Measurements from ENCODE around the gene KYNU.
"Not testable (repeated sequence)": the region's sequence is repeated elsewhere in the genome, so short reads cannot be mapped to it uniquely, and the experiment has no call there.

KYNU gene

DNA sequence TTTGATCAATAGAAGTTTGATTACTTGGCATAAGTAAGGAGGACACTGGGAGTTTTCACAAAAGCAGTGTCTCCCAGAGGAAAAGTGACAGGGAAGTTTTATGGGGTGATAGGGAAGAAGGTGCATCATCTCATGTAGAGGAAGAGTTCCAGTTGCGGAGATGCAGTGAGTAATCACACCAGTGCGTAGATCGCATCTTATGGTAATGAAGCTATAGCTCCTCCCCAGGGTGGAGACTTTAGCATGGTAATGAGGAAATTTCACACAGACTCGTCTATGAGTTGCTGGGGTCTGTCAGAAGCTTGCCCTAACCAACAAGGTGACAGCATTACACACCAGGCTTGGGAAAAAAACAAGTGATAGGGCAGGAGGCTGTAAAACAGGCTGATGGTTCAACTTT lies 49.0 kb downstream of the KYNU start:
- DNase-seq: no peak

DNA sequence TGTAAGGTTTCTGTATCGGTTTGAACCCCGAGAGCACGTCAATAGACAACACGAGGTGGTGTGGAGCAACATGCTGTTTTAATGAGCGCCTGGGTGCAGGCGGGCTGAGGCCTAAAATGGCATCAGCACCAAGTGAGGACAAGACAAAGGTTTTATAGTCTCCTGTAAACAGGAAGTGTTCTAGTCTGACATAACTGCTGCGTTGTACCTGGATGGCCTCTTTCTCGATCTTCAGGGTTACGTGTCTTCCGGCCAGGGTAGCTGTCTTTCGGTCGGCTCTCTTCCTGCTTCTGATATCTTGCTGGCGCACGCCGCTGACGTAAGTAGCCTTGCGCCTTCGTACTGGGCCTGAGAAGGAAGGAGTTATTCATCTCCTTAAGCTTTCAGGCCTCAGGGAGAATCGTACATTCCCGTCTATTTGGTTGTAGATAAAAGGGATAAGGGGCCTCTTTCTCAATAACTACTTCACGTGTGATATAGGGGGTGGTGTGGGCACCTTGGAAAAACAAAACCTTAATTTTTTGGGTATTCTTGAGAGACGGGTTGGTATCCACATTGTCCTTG lies 53.5 kb downstream of the KYNU start:
- no peak for DNase-seq

- no peak for DNase-seq
Observed at GRCh38 chr2:142933916-142934315, 56.5 kb downstream of the KYNU start.

DNA sequence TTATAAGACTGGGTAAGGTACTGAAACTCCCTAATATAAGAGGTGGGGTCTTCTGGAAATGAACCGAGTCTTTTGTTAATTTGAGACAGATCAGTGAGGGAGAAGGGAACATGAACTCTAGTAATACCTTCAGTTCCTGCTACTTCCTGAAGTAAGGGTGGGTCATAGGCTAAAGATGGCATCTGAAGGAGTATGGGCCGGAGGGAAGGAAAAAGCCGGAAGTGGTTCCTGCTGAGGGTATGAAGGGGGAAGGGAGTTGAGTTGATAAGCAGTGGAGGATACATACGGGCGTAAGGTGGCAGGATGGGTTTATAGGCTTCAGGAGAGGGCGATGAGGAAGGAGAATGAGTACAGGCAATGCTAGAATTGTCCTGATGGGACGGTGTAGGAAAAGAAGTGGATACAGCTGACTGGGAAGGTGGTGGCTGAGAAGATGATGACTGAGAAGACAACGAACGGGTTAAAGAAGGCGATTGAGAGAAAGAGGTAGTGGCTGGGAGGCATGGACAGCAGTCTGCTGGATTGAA lies 58.2 kb downstream of the KYNU start:
- no peak for DNase-seq

- DNase-seq: no peak
Observed at GRCh38 chr2:142936629-142937028, 59.2 kb downstream of the KYNU start.

DNA sequence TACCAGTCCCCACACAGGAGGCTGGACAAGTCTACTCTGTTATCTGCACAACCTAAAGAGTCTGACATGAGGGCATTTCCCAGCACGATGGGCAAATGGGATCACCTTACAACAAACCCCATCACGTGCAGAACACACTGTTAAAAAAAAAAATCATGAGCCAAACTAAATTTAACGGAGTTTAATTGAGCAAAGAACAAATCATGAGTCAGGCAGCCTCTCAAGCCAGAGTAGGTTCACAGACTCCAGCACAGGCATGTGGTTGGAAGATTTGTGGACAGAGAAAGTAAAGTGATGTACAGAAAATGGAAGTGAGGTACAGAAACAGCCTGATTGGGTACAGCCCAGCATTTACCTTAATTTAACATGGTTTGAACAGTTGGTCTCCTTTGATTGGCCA lies 59.9 kb downstream of the KYNU start:
- DNase-seq: no peak

- no peak for DNase-seq
Observed at GRCh38 chr2:142938240-142938639, 60.8 kb downstream of the KYNU start.

GRCh38 chr2:142940606-142941223 lies 63.3 kb downstream of the KYNU start:
- no peak for DNase-seq

- no peak for DNase-seq
Observed at GRCh38 chr2:142942690-142943089, 65.2 kb downstream of the KYNU start.

- DNase-seq: no peak
Observed at GRCh38 chr2:142944264-142944663, 66.8 kb downstream of the KYNU start.

DNA sequence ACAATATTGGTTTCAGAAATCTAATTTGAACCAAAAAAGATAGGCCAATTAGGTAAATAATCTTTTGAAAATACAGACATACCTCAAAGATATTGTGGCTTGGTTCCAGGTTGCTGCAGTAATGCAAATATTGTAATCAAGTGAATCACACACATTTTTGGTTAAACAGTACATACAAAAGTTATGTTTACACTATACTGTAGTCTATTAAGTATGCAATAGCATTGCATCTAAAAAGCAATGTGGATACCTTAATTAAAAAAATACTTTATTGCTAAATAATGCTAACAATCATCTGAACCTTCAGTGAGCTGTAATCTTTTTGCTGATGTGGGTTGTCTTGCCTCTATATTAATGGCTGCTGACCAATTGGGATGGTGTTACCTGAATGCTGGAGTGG lies 67.3 kb downstream of the KYNU start:
- no peak for DNase-seq

DNA sequence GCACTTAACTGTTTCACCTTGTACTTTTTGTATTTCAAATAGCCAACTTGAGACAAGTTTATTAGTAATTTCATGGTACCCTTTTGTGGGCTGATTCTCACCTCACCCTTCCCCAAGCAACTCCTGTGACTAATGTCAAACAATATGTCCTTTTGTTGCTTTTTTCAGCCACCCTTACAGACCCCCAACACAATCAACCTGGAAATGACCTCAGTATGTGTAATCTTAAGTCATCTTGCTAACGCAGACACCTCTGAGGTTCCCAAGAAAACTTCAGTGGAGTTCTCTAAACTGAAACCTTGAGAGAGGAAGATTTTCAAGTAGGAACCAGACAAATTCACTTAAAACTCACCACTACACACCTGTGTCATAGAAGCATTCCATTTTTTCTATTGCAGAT lies 69.5 kb downstream of the KYNU start:
- no peak for DNase-seq

DNA sequence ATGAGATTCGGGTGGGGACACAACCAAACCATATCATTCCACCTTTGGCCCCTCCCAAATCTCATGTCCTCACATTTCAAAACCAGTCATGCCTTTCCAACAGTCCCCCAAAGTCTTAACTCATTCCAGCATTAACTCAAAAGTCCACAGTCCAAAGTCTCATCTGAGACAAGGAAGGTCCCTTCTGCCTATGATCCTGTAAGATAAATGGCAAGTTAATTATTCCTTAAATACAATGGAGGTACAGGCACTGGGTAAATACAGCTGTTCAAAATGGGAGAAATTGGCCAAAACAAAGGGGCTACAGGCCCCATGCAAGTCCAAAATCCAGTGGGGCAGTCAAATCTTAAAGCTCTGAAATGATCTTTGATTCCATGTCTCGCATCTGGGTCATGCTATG lies 71.3 kb downstream of the KYNU start:
- DNase-seq: not testable (repeated sequence)

DNA sequence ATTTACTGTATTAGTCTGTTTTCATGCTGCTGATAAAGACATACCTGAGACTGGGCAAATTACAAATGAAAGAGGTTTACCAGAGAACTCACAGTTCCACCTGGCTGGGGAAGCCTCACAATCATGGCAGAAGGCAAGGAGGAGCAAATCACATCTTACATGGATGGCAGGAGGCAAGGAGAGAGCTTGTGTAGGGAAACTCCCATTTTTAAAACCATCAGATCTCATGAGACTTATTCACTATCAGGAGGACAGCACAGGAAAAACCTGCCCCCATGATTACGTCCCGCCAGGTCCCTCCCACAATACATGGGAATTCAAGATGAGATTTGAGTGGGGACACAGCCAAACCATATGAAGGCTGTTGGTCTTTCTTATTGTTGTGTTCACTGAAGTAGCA lies 72.9 kb downstream of the KYNU start:
- DNase-seq: not testable (repeated sequence)

DNA sequence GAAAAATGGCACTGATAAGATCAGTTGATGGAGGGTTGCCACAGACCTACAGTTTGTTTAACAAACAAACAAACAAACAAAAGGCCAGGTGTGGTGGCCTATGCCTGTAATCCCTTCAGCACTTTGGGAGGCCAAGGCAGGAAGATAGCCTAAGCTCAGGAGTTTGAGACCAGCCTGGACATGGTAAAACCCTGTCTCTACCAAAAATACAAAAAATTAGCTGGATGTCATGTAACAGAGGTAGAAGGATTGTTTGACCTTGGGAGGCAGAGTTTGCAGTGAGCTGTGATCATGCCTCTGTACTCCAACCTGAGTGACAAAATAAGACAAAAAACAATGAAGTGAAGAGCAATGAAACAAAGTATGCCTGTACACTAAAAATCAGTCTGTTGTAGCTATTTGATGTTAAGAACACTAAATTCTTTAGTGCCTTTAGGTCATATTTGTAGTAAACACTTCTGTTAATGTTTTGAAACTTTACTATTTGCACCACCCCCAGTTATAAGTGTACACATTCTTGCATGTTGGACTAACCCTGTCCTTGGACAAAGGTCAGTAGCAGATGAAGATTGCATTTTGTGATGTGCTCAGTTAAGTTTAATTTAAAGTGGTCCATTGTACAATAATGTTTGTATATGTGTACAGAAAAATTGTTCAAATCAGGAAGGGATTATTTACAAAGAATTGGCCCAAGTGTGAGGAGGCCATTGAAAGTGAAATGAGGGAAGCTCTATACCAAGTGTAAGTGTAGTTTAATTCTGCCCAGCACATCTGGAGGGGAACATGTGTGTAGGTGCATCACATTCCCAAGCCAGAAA lies 73.9 kb downstream of the KYNU start:
- no peak for DNase-seq

GRCh38 chr2:142952018-142952417 lies 74.6 kb downstream of the KYNU start:
- DNase-seq: no peak

DNA sequence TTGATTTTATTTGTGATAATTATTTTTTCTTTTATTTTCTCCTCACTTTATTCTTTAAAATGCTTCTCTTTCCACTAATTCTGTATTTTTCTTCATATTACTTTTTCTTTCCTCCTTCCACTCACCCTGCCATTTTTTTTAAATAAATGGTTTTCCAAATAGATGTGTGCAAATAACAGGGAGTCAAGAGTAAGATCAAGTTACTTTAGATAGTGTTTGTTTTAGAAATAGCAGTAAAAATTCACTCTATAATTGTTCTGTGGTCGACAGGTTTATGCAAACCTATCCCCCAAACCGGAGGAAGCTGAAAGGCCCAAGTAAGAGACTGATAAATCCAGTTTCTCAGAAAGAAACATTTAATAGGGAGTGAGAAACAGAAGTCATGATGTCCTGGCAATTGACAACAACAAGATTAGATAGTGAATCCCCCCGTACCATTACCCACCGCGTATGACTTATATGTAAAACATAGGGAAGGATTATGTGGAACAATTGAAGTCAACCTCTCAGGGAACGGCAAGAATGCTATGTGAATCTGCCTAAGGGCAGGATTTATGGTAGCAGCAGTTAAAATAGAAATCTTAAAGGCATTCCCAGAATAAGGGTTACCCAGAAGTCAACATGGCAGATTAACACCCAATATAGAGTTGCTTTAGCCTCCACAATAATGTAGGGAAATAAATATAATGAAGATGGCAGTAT lies 75.5 kb downstream of the KYNU start:
- no peak for DNase-seq

- DNase-seq: no peak
Observed at GRCh38 chr2:142954493-142954892, 77.0 kb downstream of the KYNU start.

DNA sequence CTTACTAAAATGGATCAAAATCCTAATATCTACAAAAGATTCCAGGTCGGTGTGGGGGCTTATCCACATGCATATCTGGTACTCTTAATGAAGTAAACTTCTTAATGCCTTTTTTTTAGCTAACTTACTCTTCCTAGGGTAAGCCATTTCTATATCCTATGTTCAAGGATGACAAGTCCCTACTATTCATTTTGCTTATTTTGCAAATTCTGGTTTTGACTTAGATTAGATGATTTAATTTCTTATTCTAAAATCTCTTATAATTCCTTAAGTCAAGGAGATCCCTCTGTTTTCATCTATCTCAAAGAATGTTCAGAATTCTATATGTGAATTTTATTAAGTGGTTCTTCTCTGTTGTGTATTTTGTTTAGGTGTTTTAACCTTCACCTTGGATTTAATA lies 79.7 kb downstream of the KYNU start:
- DNase-seq: no peak

GRCh38 chr2:142961202-142961601 lies 83.7 kb downstream of the KYNU start:
- DNase-seq: no peak

- DNase-seq: no peak
Observed at GRCh38 chr2:142965443-142965842, 88.0 kb downstream of the KYNU start.

DNA sequence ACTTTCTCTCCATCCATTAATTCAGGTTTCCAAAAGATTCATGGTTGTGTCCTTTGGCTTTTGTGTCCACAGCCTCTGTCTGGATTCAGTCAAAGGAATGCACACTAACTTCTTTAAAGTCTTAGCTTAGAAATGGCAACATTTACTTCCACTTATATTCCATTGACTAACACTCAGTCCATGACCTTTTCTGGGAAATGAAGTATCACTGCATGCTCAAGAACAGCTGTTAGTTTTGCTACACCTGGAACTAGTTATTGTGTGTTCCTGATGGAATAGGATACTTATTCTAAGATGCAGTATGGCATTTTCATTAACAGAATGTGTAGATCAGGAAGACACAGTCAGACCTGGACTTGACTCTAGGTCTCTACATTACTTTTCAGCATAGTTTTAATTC lies 88.8 kb downstream of the KYNU start:
- DNase-seq: no peak

DNA sequence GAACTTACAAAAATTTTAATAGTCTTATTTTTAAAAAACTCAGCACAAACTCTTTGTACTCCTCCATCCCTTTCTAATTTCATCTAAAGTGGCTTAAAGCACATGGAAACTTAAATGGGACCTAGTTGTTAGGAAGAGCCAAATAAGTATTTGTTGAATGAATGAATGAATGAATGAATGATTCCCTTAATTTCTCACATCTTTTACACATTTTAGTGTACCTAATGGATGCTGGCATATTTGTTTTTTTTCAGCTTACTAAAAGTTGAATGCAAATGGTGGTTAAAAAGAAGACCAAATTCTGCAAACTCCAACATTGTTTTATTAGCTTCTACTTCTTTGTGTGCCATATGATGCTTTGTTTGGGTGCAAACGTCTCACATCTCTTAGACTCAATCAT lies 89.6 kb downstream of the KYNU start:
- DNase-seq: no peak
